OCI-LY1 (cell line): ENCODE measurements around the gene ZBTB46.

Source experiments
- EZH2 ChIP-seq: fragments of 200-600 bp; sonication (generic), shearing (Covaris generic); IDR thresholded peaks from 2 replicates; pipeline ENCODE4 v1.8.0; 2017; ENCODE audit warnings: borderline replicate concordance, mixed run types, mild to moderate bottlenecking, antibody characterized with exemption, low read length, moderate library complexity, mixed read lengths
- TF ChIP-seq, protein P1 (sequence below): fragments of 200-600 bp; sonication (generic), shearing (Covaris generic); IDR thresholded peaks from 2 replicates; pipeline ENCODE4 v1.5.1; 2017; ENCODE audit warnings: mild to moderate bottlenecking, antibody characterized with exemption, low read length, moderate library complexity, mixed read lengths

DNA sequence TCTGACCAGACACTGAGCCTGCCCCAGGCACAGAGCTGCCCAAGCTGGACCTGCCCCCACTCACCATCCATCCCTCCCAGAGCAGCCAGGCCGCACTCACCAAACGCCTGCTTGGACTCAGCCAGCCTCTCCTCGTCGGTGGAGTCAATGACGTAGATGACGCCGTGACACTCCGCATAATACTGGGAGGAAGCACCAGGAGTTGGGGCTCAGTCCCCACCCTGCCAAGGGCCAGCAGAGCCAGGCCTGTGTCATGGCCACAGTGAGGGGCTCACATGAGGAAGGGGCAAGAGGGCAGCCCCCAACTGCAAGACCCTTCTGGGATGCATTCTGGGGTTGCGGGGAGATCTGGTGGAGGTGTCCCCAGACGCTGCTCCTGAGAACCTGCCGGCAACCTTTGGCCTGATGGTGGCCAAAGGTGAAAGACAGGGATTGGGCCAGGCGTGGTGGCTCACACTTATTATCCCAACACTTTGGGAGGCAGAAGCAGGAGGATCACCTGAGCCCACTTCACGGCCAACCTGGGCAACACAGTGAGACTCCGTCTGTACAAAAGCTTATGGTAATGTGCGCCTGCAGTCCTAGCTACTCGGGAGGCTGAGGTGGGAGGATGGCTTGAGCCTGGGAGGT lies 128.9 kb downstream of the ZBTB46 start:
- TF ChIP-seq, protein P1, sequence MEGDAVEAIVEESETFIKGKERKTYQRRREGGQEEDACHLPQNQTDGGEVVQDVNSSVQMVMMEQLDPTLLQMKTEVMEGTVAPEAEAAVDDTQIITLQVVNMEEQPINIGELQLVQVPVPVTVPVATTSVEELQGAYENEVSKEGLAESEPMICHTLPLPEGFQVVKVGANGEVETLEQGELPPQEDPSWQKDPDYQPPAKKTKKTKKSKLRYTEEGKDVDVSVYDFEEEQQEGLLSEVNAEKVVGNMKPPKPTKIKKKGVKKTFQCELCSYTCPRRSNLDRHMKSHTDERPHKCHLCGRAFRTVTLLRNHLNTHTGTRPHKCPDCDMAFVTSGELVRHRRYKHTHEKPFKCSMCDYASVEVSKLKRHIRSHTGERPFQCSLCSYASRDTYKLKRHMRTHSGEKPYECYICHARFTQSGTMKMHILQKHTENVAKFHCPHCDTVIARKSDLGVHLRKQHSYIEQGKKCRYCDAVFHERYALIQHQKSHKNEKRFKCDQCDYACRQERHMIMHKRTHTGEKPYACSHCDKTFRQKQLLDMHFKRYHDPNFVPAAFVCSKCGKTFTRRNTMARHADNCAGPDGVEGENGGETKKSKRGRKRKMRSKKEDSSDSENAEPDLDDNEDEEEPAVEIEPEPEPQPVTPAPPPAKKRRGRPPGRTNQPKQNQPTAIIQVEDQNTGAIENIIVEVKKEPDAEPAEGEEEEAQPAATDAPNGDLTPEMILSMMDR: no peak
- no peak for TF ChIP-seq EZH2
